ENCODE measurements around the gene PCMT1. TPM values are rescaled to one million over a fixed set of nuclear protein-coding genes. Genes with fewer than 3 reads are reported as not detected.

The PCMT1 gene
- total and polyA plus RNA-seq, 2 of the 13 experiments (the other 11 are each of a cell fraction or from before 2014, with no cell fraction given): 112 to 169 TPM

DNA sequence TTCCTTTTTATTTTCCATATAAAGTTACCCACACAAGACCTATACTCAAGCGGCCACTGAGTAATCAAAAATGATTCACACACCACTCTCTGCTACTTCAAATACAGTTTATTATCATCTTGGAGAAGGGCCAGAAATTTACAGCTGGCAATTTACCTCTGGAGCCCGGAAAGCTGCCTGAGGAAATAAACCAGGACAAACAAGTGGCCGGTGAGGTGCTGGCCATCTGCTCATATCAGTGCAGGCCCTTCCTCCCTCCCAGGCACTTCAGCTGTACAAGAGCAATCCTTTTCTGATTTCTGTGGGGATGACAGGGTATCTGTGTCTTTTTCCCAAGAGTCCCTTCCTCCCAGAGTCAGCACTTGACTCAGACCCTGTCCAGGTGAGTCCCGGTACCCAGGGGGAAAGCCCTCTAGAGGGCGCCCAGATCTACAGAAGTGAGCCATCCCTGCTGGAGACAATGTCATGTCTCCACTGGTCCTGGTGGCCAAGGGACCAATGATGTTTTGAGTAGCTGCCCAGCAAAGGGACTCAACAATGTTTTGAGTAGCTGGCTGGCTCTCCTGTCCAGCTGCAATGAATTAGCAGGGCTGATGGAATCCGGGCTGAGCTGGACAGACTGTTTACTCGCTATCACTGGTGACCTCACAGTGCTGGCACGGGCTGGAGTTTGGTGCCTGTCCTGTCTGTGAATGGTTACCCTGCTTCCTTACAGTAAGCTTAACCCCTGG is 91.0 kb downstream of the PCMT1 start (continued):
- TF ChIP-seq FOXO1 (CRISPR knock-in tag; IDR thresholded peaks at IDR 0.05) (0 out of 2 replicates have a peak, but pooled peaks have one; percentile 13), SAP130 (CRISPR knock-in tag; IDR thresholded peaks at IDR 0.05; ENCODE audit: low read depth) (peak; percentile 58), ZNF772 (CRISPR knock-in tag; IDR thresholded peaks at IDR 0.05) (0 out of 2 replicates have a peak, but pooled peaks have one; percentile 36), ELF3 (CRISPR knock-in tag; IDR thresholded peaks at IDR 0.05) (peak; percentile 57; the same call in 1 of the 2 replicates), ZNF777 (CRISPR knock-in tag; IDR thresholded peaks at IDR 0.05) (no peak), HOXA3 (CRISPR knock-in tag; IDR thresholded peaks at IDR 0.05) (0 out of 2 replicates have a peak, but pooled peaks have one; percentile 21), ZNF550 (CRISPR knock-in tag; IDR thresholded peaks at IDR 0.05; ENCODE audit: borderline replicate concordance) (0 out of 2 replicates have a peak, but pooled peaks have one; percentile 24), SMAD9 (CRISPR knock-in tag; IDR thresholded peaks at IDR 0.05) (0 out of 2 replicates have a peak, but pooled peaks have one; percentile 34), ZNF367 (CRISPR knock-in tag; IDR thresholded peaks at IDR 0.05; ENCODE audit: borderline replicate concordance) (no peak), ZNF296 (CRISPR knock-in tag; conservative IDR thresholded peaks at IDR 0.05) (no peak), SPEN (CRISPR knock-in tag; IDR thresholded peaks at IDR 0.05; ENCODE audit: low read depth) (peak; percentile 42; the same call in 1 of the 2 replicates), ZNF224 (CRISPR knock-in tag; IDR thresholded peaks at IDR 0.05) (0 out of 2 replicates have a peak, but pooled peaks have one; percentile 45), ARNTL (CRISPR knock-in tag; IDR thresholded peaks at IDR 0.05) (no peak), YY1 (IDR thresholded peaks at IDR 0.05; ENCODE audit: insufficient read depth, insufficient replicate concordance, low read depth, low read length) (peak; percentile 11), RAD21 (CRISPR knock-in tag; IDR thresholded peaks at IDR 0.05) (peak; percentile 97), BHLHE40 (IDR thresholded peaks at IDR 0.05; ENCODE audit: low read length) (peak; percentile 30; the same call in 1 of the 2 replicates), TCF7L2 (IDR thresholded peaks at IDR 0.05; ENCODE audit: low read depth, low read length) (no peak), ZNF12 (CRISPR knock-in tag; IDR thresholded peaks at IDR 0.05) (peak; percentile 64; the same call in 1 of the 2 replicates), KLF15 (CRISPR knock-in tag; IDR thresholded peaks at IDR 0.05; ENCODE audit: borderline replicate concordance) (no peak), IRX3 (CRISPR knock-in tag; IDR thresholded peaks at IDR 0.05; ENCODE audit: borderline replicate concordance, low read depth) (no peak), HHEX (CRISPR knock-in tag; IDR thresholded peaks at IDR 0.05) (no peak), HDAC2 (CRISPR knock-in tag; IDR thresholded peaks at IDR 0.05) (peak; percentile 55; the same call in 1 of the 2 replicates), PHF8 (CRISPR knock-in tag; IDR thresholded peaks at IDR 0.05) (peak; percentile 44; the same call in 1 of the 2 replicates), ZNF841 (CRISPR knock-in tag; IDR thresholded peaks at IDR 0.05; ENCODE audit: borderline replicate concordance) (no peak)
- TF ChIP-seq, protein P1, sequence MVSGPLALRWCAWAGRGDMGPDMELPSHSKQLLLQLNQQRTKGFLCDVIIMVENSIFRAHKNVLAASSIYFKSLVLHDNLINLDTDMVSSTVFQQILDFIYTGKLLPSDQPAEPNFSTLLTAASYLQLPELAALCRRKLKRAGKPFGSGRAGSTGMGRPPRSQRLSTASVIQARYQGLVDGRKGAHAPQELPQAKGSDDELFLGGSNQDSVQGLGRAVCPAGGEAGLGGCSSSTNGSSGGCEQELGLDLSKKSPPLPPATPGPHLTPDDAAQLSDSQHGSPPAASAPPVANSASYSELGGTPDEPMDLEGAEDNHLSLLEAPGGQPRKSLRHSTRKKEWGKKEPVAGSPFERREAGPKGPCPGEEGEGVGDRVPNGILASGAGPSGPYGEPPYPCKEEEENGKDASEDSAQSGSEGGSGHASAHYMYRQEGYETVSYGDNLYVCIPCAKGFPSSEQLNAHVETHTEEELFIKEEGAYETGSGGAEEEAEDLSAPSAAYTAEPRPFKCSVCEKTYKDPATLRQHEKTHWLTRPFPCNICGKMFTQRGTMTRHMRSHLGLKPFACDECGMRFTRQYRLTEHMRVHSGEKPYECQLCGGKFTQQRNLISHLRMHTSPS (CRISPR knock-in tag; IDR thresholded peaks at IDR 0.05; ENCODE audit: low read depth): peak; percentile 35; the same call in 1 of the 2 replicates
- TF ChIP-seq, protein P2, sequence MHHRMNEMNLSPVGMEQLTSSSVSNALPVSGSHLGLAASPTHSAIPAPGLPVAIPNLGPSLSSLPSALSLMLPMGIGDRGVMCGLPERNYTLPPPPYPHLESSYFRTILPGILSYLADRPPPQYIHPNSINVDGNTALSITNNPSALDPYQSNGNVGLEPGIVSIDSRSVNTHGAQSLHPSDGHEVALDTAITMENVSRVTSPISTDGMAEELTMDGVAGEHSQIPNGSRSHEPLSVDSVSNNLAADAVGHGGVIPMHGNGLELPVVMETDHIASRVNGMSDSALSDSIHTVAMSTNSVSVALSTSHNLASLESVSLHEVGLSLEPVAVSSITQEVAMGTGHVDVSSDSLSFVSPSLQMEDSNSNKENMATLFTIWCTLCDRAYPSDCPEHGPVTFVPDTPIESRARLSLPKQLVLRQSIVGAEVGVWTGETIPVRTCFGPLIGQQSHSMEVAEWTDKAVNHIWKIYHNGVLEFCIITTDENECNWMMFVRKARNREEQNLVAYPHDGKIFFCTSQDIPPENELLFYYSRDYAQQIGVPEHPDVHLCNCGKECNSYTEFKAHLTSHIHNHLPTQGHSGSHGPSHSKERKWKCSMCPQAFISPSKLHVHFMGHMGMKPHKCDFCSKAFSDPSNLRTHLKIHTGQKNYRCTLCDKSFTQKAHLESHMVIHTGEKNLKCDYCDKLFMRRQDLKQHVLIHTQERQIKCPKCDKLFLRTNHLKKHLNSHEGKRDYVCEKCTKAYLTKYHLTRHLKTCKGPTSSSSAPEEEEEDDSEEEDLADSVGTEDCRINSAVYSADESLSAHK (CRISPR knock-in tag; IDR thresholded peaks at IDR 0.05; ENCODE audit: borderline replicate concordance): no peak
- TF ChIP-seq, protein P3, sequence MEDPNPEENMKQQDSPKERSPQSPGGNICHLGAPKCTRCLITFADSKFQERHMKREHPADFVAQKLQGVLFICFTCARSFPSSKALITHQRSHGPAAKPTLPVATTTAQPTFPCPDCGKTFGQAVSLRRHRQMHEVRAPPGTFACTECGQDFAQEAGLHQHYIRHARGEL (CRISPR knock-in tag; IDR thresholded peaks at IDR 0.05): no peak
